ENCODE data around the gene GRM2.

Gene GRM2

GRCh38 chr3:51680663-51681230 lies 26.1 kb upstream of the GRM2 start:
- DNase-seq, result no peak

- no peak for DNase-seq
These were observed 25.4 kb upstream of the GRM2 start for GRCh38 chr3:51681453-51681852.

GRCh38 chr3:51682079-51682478 lies 24.8 kb upstream of the GRM2 start:
- DNase-seq, result peak; percentile 69

GRCh38 chr3:51682526-51682925 lies 24.3 kb upstream of the GRM2 start:
- no peak for DNase-seq

- DNase-seq, result no peak
These were observed 23.3 kb upstream of the GRM2 start for GRCh38 chr3:51683566-51683965.

GRCh38 chr3:51684971-51685751 lies 21.7 kb upstream of the GRM2 start:
- no peak for DNase-seq

GRCh38 chr3:51686056-51686455 lies 20.8 kb upstream of the GRM2 start:
- no peak for DNase-seq

GRCh38 chr3:51686512-51687215 lies 20.2 kb upstream of the GRM2 start:
- DNase-seq, result peak; percentile 84

GRCh38 chr3:51687431-51688205 lies 19.2 kb upstream of the GRM2 start:
- no peak for DNase-seq

- DNase-seq, result no peak
These were observed 18.7 kb upstream of the GRM2 start for GRCh38 chr3:51688206-51688600.

- no peak for DNase-seq
These were observed 15.8 kb upstream of the GRM2 start for GRCh38 chr3:51691021-51691420.

- no peak for DNase-seq
These were observed 14.9 kb upstream of the GRM2 start for GRCh38 chr3:51691949-51692348.

GRCh38 chr3:51692980-51693395 lies 13.9 kb upstream of the GRM2 start:
- no peak for DNase-seq

- no peak for DNase-seq
These were observed 9.9 kb upstream of the GRM2 start for GRCh38 chr3:51696954-51697353.

GRCh38 chr3:51698209-51698608 lies 8.7 kb upstream of the GRM2 start:
- DNase-seq, result no peak

- DNase-seq, result no peak
These were observed 6.5 kb upstream of the GRM2 start for GRCh38 chr3:51700403-51700802.

- no peak for DNase-seq
These were observed 4.7 kb upstream of the GRM2 start for GRCh38 chr3:51702156-51702555.

- no peak for DNase-seq
These were observed 3.7 kb upstream of the GRM2 start for GRCh38 chr3:51703068-51703760.

- DNase-seq, result no peak
These were observed 2.9 kb upstream of the GRM2 start for GRCh38 chr3:51703761-51704510.

- no peak for DNase-seq
These were observed 2.3 kb upstream of the GRM2 start for GRCh38 chr3:51704511-51704950.

- DNase-seq, result no peak
These were observed 1.4 kb upstream of the GRM2 start for GRCh38 chr3:51705276-51706020.
